ENCODE measurements around the gene CASP10.

- TF ChIP-seq POLR2A (IDR thresholded peaks at IDR 0.05; ENCODE audit: low read depth, low read length) (no peak), CTCF (conservative IDR thresholded peaks at IDR 0.05; ENCODE audit: low read depth, low read length) (no peak), RAD21 (IDR thresholded peaks at IDR 0.05; ENCODE audit: low read length) (no peak), FOS (IDR thresholded peaks at IDR 0.05; ENCODE audit: low read depth, low read length) (no peak), USF2 (IDR thresholded peaks at IDR 0.05; ENCODE audit: low read depth, low read length) (no peak), MXI1 (IDR thresholded peaks at IDR 0.05; ENCODE audit: borderline replicate concordance, low read depth, low read length) (no peak), ELK1 (IDR thresholded peaks at IDR 0.05; ENCODE audit: borderline replicate concordance, low read depth, low read length) (no peak), RFX5 (IDR thresholded peaks at IDR 0.05; ENCODE audit: low read depth, low read length) (no peak), RCOR1 (IDR thresholded peaks at IDR 0.05; ENCODE audit: insufficient replicate concordance, low read length) (no peak)
Observed at GRCh38 chr2:201261471-201261870, 78.5 kb downstream of the CASP10 start.

Data from IMR-90 (cell line).